ENCODE data around the gene GATB. TPM values are rescaled to one million over a fixed set of nuclear protein-coding genes. Genes with fewer than 3 reads are reported as not detected.

Gene GATB
- total and polyA plus RNA-seq, 2 experiments from 2014 or later: 17.7 to 18.9 TPM

GRCh38 chr4:151770154-151770553, 9.3 kb upstream of the GATB start:
- Histone ChIP-seq H3K27me3 (ENCODE audit: insufficient read depth) (no peaks in the 10 kb centered on the region), H3K36me3 (ENCODE audit: insufficient read depth) (peaks cover 13% of the 10 kb centered on the region), H2AFZ (no peak overlapping the region), H3K79me2 (replicated peaks; ENCODE audit: insufficient read depth) (no peaks in the 10 kb centered on the region), H3F3A (replicated peaks; ENCODE audit: low read depth) (no peaks in the 10 kb centered on the region), H3K4me1 (ENCODE audit: insufficient read depth) (peaks cover 16% of the 10 kb centered on the region; the same call in 1 of the 2 replicates), H3K4me3 (no peak overlapping the region), H4K20me1 (replicated peaks; ENCODE audit: insufficient read depth) (no peaks in the 10 kb centered on the region), H3K4me2 (no peak overlapping the region), H3K27ac (ENCODE audit: low read depth) (no peak overlapping the region), H3K9me2 (ENCODE audit: insufficient read depth) (peaks cover 11% of the 10 kb centered on the region; the same call in 1 of the 2 replicates)
- peaks cover 13% of the 10 kb centered on the region for H3K36me3 Mint-ChIP-seq (ENCODE audit: low read depth)
- H3K27me3 Mint-ChIP-seq (ENCODE audit: insufficient read depth, low read depth, poor library complexity): peaks cover 1% of the 10 kb centered on the region
- no peak overlapping the region for H3K4me3 Mint-ChIP-seq
- DNase-seq (ENCODE audit: low spot score) (no peak), ATAC-seq (no peak)
- TF ChIP-seq NANOG (IDR thresholded peaks at IDR 0.05; ENCODE audit: borderline replicate concordance) (no peak), EZH2phosphoT487 (IDR thresholded peaks at IDR 0.05; ENCODE audit: unreplicated experiment) (no peak), CREB1 (CRISPR knock-in tag; IDR thresholded peaks at IDR 0.05; ENCODE audit: low read depth) (no peak), ZNF331 (CRISPR knock-in tag; IDR thresholded peaks at IDR 0.05; ENCODE audit: low read depth) (no peak), POLR2AphosphoS5 (IDR thresholded peaks at IDR 0.05; ENCODE audit: low read depth) (no peak), STAT1 (IDR thresholded peaks at IDR 0.05; ENCODE audit: unreplicated experiment) (no peak), REST (IDR thresholded peaks at IDR 0.05; ENCODE audit: unreplicated experiment) (no peak), ZNF114 (CRISPR knock-in tag; IDR thresholded peaks at IDR 0.05) (no peak), ETS1 (IDR thresholded peaks at IDR 0.05) (no peak)
- TF ChIP-seq, protein P1, sequence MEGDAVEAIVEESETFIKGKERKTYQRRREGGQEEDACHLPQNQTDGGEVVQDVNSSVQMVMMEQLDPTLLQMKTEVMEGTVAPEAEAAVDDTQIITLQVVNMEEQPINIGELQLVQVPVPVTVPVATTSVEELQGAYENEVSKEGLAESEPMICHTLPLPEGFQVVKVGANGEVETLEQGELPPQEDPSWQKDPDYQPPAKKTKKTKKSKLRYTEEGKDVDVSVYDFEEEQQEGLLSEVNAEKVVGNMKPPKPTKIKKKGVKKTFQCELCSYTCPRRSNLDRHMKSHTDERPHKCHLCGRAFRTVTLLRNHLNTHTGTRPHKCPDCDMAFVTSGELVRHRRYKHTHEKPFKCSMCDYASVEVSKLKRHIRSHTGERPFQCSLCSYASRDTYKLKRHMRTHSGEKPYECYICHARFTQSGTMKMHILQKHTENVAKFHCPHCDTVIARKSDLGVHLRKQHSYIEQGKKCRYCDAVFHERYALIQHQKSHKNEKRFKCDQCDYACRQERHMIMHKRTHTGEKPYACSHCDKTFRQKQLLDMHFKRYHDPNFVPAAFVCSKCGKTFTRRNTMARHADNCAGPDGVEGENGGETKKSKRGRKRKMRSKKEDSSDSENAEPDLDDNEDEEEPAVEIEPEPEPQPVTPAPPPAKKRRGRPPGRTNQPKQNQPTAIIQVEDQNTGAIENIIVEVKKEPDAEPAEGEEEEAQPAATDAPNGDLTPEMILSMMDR (conservative IDR thresholded peaks at IDR 0.05; ENCODE audit: low read depth in 2 of 2): no peak
- TF ChIP-seq, protein P2, sequence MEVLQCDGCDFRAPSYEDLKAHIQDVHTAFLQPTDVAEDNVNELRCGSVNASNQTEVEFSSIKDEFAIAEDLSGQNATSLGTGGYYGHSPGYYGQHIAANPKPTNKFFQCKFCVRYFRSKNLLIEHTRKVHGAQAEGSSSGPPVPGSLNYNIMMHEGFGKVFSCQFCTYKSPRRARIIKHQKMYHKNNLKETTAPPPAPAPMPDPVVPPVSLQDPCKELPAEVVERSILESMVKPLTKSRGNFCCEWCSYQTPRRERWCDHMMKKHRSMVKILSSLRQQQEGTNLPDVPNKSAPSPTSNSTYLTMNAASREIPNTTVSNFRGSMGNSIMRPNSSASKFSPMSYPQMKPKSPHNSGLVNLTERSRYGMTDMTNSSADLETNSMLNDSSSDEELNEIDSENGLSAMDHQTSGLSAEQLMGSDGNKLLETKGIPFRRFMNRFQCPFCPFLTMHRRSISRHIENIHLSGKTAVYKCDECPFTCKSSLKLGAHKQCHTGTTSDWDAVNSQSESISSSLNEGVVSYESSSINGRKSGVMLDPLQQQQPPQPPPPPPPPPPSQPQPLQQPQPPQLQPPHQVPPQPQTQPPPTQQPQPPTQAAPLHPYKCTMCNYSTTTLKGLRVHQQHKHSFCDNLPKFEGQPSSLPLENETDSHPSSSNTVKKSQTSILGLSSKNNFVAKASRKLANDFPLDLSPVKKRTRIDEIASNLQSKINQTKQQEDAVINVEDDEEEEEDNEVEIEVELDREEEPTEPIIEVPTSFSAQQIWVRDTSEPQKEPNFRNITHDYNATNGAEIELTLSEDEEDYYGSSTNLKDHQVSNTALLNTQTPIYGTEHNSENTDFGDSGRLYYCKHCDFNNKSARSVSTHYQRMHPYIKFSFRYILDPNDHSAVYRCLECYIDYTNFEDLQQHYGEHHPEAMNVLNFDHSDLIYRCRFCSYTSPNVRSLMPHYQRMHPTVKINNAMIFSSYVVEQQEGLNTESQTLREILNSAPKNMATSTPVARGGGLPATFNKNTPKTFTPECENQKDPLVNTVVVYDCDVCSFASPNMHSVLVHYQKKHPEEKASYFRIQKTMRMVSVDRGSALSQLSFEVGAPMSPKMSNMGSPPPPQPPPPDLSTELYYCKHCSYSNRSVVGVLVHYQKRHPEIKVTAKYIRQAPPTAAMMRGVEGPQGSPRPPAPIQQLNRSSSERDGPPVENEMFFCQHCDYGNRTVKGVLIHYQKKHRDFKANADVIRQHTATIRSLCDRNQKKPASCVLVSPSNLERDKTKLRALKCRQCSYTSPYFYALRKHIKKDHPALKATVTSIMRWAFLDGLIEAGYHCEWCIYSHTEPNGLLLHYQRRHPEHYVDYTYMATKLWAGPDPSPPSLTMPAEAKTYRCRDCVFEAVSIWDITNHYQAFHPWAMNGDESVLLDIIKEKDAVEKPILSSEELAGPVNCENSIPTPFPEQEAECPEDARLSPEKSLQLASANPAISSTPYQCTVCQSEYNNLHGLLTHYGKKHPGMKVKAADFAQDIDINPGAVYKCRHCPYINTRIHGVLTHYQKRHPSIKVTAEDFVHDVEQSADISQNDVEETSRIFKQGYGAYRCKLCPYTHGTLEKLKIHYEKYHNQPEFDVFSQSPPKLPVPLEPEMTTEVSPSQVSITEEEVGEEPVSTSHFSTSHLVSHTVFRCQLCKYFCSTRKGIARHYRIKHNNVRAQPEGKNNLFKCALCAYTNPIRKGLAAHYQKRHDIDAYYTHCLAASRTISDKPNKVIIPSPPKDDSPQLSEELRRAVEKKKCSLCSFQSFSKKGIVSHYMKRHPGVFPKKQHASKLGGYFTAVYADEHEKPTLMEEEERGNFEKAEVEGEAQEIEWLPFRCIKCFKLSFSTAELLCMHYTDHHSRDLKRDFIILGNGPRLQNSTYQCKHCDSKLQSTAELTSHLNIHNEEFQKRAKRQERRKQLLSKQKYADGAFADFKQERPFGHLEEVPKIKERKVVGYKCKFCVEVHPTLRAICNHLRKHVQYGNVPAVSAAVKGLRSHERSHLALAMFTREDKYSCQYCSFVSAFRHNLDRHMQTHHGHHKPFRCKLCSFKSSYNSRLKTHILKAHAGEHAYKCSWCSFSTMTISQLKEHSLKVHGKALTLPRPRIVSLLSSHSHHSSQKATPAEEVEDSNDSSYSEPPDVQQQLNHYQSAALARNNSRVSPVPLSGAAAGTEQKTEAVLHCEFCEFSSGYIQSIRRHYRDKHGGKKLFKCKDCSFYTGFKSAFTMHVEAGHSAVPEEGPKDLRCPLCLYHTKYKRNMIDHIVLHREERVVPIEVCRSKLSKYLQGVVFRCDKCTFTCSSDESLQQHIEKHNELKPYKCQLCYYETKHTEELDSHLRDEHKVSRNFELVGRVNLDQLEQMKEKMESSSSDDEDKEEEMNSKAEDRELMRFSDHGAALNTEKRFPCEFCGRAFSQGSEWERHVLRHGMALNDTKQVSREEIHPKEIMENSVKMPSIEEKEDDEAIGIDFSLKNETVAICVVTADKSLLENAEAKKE (CRISPR knock-in tag; IDR thresholded peaks at IDR 0.05): no peak
- peaks cover 26% of the 10 kb centered on the region for H3K9me3 Mint-ChIP-seq
- no peak overlapping the region for H3K27ac Mint-ChIP-seq
- peaks cover 15% of the 10 kb centered on the region; the same call in 2 of the 3 replicates for H3K4me1 Mint-ChIP-seq
